ENCODE data around the gene ZCCHC9.

The ZCCHC9 gene

GRCh38 chr5:81359881-81360280 lies 58.5 kb downstream of the ZCCHC9 start:
- DNase-seq = no peak

DNA sequence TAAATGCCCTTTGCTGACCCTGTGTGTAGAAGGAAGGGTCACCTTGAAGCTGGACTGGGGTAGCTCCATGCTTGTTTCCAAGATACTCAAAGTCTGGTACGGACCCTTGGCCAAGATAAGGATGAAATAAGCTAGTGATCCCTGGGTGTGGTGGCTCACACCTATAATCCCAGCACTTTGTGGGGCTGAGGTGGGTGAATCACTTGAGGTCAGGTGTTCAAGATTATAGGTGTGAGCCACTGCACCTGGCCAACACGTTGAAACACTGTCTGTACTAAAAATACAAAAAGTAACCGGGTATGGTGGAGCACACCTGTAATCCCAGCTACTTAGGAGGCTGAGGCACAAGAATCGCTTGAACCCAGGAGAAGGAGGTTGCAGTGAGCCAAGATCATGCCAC lies 59.3 kb downstream of the ZCCHC9 start:
- DNase-seq = no peak

- no peak for DNase-seq
These were observed 60.2 kb downstream of the ZCCHC9 start for GRCh38 chr5:81361600-81361999.

All from activated gamma-delta T cell (primary cell).